Small intestine (tissue), 7 donors: ENCODE measurements around the gene GRB10. TPM values are rescaled to one million over a fixed set of nuclear protein-coding genes. Genes with fewer than 3 reads are reported as not detected.
"Not testable (repeated sequence)": the region's sequence is repeated elsewhere in the genome, so short reads cannot be mapped to it uniquely, and the experiment has no call there.

Source experiments
- DNase-seq, 2 donors: peaks; one replicate each; pipeline versions ENCODE4 v3.0.0 to v3.0.0-alpha.2; 2013
- FAIRE-seq: peaks from 2 replicates; lab custom pipeline; 2012; peaks lifted over from hg19 to GRCh38; lab: Jason Lieb, UNC
- H3K27ac ChIP-seq, 3 donors: one replicate each; pipeline ENCODE4 v1.5.1; 2013; ENCODE audit warnings: low read length in 2 of 3, mild to moderate bottlenecking in 2 of 3, control low read depth in 1 of 3, inconsistent platforms in 1 of 3, low read depth in 1 of 3, moderate library complexity in 1 of 3
- H3K27me3 ChIP-seq, 3 donors: one replicate each; pipeline ENCODE4 v1.6.1; 2013; ENCODE audit warnings: low read length in 3 of 3, inconsistent platforms in 1 of 3; ENCODE audit not compliant: control insufficient read depth in 3 of 3, insufficient read depth in 3 of 3
- H3K36me3 ChIP-seq, 3 donors: one replicate each; pipeline ENCODE4 v1.6.1; 2013; ENCODE audit warnings: low read length in 3 of 3, inconsistent platforms in 1 of 3, low read depth in 1 of 3, mild to moderate bottlenecking in 1 of 3, moderate library complexity in 1 of 3; ENCODE audit not compliant: control insufficient read depth in 3 of 3, insufficient read depth in 2 of 3
- H3K4me1 ChIP-seq, 3 donors: one replicate each; pipeline ENCODE4 v1.6.1; 2013; ENCODE audit warnings: low read length in 2 of 3, inconsistent platforms in 1 of 3, low read depth in 1 of 3, mild to moderate bottlenecking in 1 of 3, moderate library complexity in 1 of 3; ENCODE audit not compliant: control insufficient read depth in 3 of 3, insufficient read depth in 2 of 3
- H3K4me3 ChIP-seq, 3 donors: one replicate each; pipeline ENCODE4 v1.5.1; 2013; ENCODE audit warnings: low read length in 3 of 3, control low read depth in 1 of 3, inconsistent platforms in 1 of 3, low read depth in 1 of 3, mild to moderate bottlenecking in 1 of 3, moderate library complexity in 1 of 3
- H3K9me3 ChIP-seq, 2 donors: one replicate each; pipeline ENCODE4 v1.6.1; 2013; ENCODE audit warnings: low read depth in 1 of 2, low read length in 1 of 2; ENCODE audit not compliant: control insufficient read depth in 2 of 2, insufficient read depth in 1 of 2
- WGBS, 3 donors: extraction: QIAGEN DNeasy Blood & Tissue Kit; methylation state at CpG; one replicate each; pipeline ENCODE4 v1.1.7; 2013; 5-methylcytosine and 5-hydroxymethylcytosine counted together
- polyA plus RNA-seq, 4 donors: library from polyadenylated mRNA; stranded (reverse) in 3 of 4; unstranded in 1 of 4; fragments of 200-250 nt in 3 of 4; fragments of 120-200 nt in 1 of 4; gene quantifications; one replicate each; pipeline versions ENCODE4 v1.2.1 to v1.2.3, GENCODE V29; 2013
- donor health status: healthy with polysubstance abuse.
- donor health status: control.
- donor health status: control.
- donor health status: Bipolar disorder and iron deficiency.
- donor health status: healthy.

GRB10 gene
- polyA plus RNA-seq, 4 donors: 14.5 to 33.8 (median 22.1) TPM

GRCh38 chr7:50591098-50591479 lies 191.6 kb downstream of the GRB10 start:
- Histone ChIP-seq H3K9me3 (peaks cover 0 to 4% of the 10 kb centered on the region in 2 donors), H3K36me3 (peaks cover 0 to 19% (median 2%) of the 10 kb centered on the region in 3 donors), H3K4me1 (peaks cover 0 to 12% (median 0%) of the 10 kb centered on the region in 3 donors), H3K27ac (peak overlapping the region in 1 of 3 donors; percentile 59), H3K4me3 (no peak overlapping the region), H3K27me3 (no peaks in the 10 kb centered on the region)
- DNase-seq (no peak), FAIRE-seq (no peak)
- 81 to 89% (median 88%) methylated on average over 5 of the region's 5 CpGs for WGBS, 3 donors

- peaks cover 0 to 12% (median 0%) of the 10 kb centered on the region in 3 donors for H3K4me1 ChIP-seq
- H3K27me3 ChIP-seq: no peaks in the 10 kb centered on the region
- WGBS, 3 donors: 95 to 99% (median 95%) methylated on average over 13 of the region's 13 CpGs
- no peak overlapping the region for H3K27ac ChIP-seq
- FAIRE-seq (no peak), DNase-seq (no peak)
- H3K4me3 ChIP-seq: no peak overlapping the region
- peaks cover 0 to 19% (median 2%) of the 10 kb centered on the region in 3 donors for H3K36me3 ChIP-seq
- peaks cover 0 to 6% of the 10 kb centered on the region in 2 donors for H3K9me3 ChIP-seq
Observed at GRCh38 chr7:50590535-50590934, 192.2 kb downstream of the GRB10 start.

- Histone ChIP-seq H3K36me3 (peaks cover 0 to 16% (median 2%) of the 10 kb centered on the region in 3 donors), H3K4me1 (peaks cover 0 to 12% (median 0%) of the 10 kb centered on the region in 3 donors), H3K9me3 (peaks cover 0 to 14% of the 10 kb centered on the region in 2 donors), H3K27ac (no peak overlapping the region), H3K4me3 (no peak overlapping the region), H3K27me3 (no peaks in the 10 kb centered on the region)
- DNase-seq (no peak), FAIRE-seq (no peak)
- 58 to 87% (median 79%) methylated on average over 2 of the region's 2 CpGs for WGBS, 3 donors
Observed at GRCh38 chr7:50589364-50589763, 193.3 kb downstream of the GRB10 start.

GRCh38 chr7:50588937-50589336 lies 193.8 kb downstream of the GRB10 start:
- FAIRE-seq: no peak

GRCh38 chr7:50587737-50588136 lies 195.0 kb downstream of the GRB10 start:
- Histone ChIP-seq H3K36me3 (peaks cover 0 to 7% (median 0%) of the 10 kb centered on the region in 3 donors), H3K27me3 (no peaks in the 10 kb centered on the region), H3K27ac (no peak overlapping the region), H3K4me3 (no peak overlapping the region), H3K9me3 (peaks cover 0 to 29% of the 10 kb centered on the region in 2 donors), H3K4me1 (peaks cover 0 to 12% (median 0%) of the 10 kb centered on the region in 3 donors)
- 29 to 64% (median 45%) methylated on average over 6 of the region's 6 CpGs for WGBS, 3 donors
- peak in 1 of 2 donors; percentile 57 for DNase-seq
- FAIRE-seq: no peak

More at GRCh38 chr7:50588937-50589336, 193.8 kb downstream of the GRB10 start:
- no peak overlapping the region for H3K4me3 ChIP-seq
- WGBS, 3 donors: 87 to 92% (median 91%) methylated on average over 8 of the region's 8 CpGs
- H3K27me3 ChIP-seq: no peaks in the 10 kb centered on the region
- DNase-seq: no peak
- H3K4me1 ChIP-seq: peaks cover 0 to 12% (median 0%) of the 10 kb centered on the region in 3 donors
- peaks cover 0 to 14% (median 0%) of the 10 kb centered on the region in 3 donors for H3K36me3 ChIP-seq
- H3K27ac ChIP-seq: no peak overlapping the region
- peaks cover 0 to 19% of the 10 kb centered on the region in 2 donors for H3K9me3 ChIP-seq

GRCh38 chr7:50584793-50585408 lies 197.8 kb downstream of the GRB10 start:
- Histone ChIP-seq H3K4me3 (no peak overlapping the region), H3K27me3 (no peaks in the 10 kb centered on the region), H3K27ac (no peak overlapping the region), H3K9me3 (peaks cover 0 to 31% of the 10 kb centered on the region in 2 donors), H3K4me1 (peaks cover 0 to 7% (median 0%) of the 10 kb centered on the region in 3 donors), H3K36me3 (no peaks in the 10 kb centered on the region)
- no peak for DNase-seq
- WGBS, 3 donors: 62 to 80% (median 67%) methylated on average over 5 of the region's 5 CpGs
- FAIRE-seq: no peak

GRCh38 chr7:50584386-50584785 lies 198.3 kb downstream of the GRB10 start:
- H3K36me3 ChIP-seq: no peaks in the 10 kb centered on the region
- peaks cover 0 to 7% (median 0%) of the 10 kb centered on the region in 3 donors for H3K4me1 ChIP-seq
- WGBS, 3 donors: 80 to 84% (median 82%) methylated on average over 4 of the region's 4 CpGs
- H3K27me3 ChIP-seq: no peaks in the 10 kb centered on the region
- H3K4me3 ChIP-seq: no peak overlapping the region
- DNase-seq (no peak), FAIRE-seq (no peak)
- H3K27ac ChIP-seq: no peak overlapping the region
- H3K9me3 ChIP-seq: peaks cover 0 to 31% of the 10 kb centered on the region in 2 donors

GRCh38 chr7:50583295-50583694 lies 199.4 kb downstream of the GRB10 start:
- H3K4me1 ChIP-seq, FAIRE-seq, H3K36me3 ChIP-seq, H3K4me3 ChIP-seq, H3K27me3 ChIP-seq, DNase-seq, H3K27ac ChIP-seq: not testable (repeated sequence)
- peaks cover 0 to 31% of the 10 kb centered on the region in 2 donors for H3K9me3 ChIP-seq
- 94 to 98% (median 96%) methylated on average over 4 of the region's 4 CpGs for WGBS, 3 donors
